Endothelial cell (in vitro differentiated cells): ENCODE data around the gene ITGAL. TPM values are rescaled to one million over a fixed set of nuclear protein-coding genes. Genes with fewer than 3 reads are reported as not detected.

ENCODE experiments used
- DNase-seq: peaks from one replicate; pipeline ENCODE4 v3.0.0; 2021; ENCODE audit warnings: low spot score
- H3K27ac Mint-ChIP-seq: one replicate; pipeline ENCODE4 v1.8.0; 2021; ENCODE audit warnings: mixed read lengths, inconsistent platforms; ENCODE audit not compliant: unreplicated experiment
- H3K27me3 Mint-ChIP-seq: one replicate; pipeline ENCODE4 v1.8.0; 2021; ENCODE audit warnings: mild to moderate bottlenecking, moderate library complexity, mixed read lengths, inconsistent platforms; ENCODE audit not compliant: unreplicated experiment
- H3K36me3 Mint-ChIP-seq: one replicate; pipeline ENCODE4 v1.8.0; 2021; ENCODE audit warnings: mild to moderate bottlenecking, low read depth, mixed read lengths, inconsistent platforms; ENCODE audit not compliant: unreplicated experiment
- H3K4me1 Mint-ChIP-seq: one replicate; pipeline ENCODE4 v1.8.0; 2021; ENCODE audit warnings: mild to moderate bottlenecking, mixed read lengths, inconsistent platforms; ENCODE audit not compliant: unreplicated experiment
- H3K4me3 Mint-ChIP-seq: one replicate; pipeline ENCODE4 v1.8.0; 2021; ENCODE audit warnings: mild to moderate bottlenecking, mixed read lengths, inconsistent platforms; ENCODE audit not compliant: unreplicated experiment
- H3K9me3 Mint-ChIP-seq: one replicate; pipeline ENCODE4 v1.8.0; 2021; ENCODE audit warnings: mixed read lengths, inconsistent platforms; ENCODE audit not compliant: unreplicated experiment
- CTCF ChIP-seq: fragments of 200-600 bp; sonication (generic); IDR thresholded peaks from one replicate; pipeline ENCODE4 v1.5.0; 2021; ENCODE audit warnings: antibody characterized with exemption; ENCODE audit not compliant: unreplicated experiment
- total RNA-seq: library from RNA; stranded (reverse); fragmentation: NEBNext Ultra II Directional; extraction: Animal tissue kit (Norgen Biotek cat#: 25700); gene quantifications from one replicate; pipeline ENCODE4 v1.2.1, GENCODE V29; 2021; ENCODE audit not compliant: unreplicated experiment

ITGAL gene
- total RNA-seq, 1 donor from 2014 or later, result not detected

GRCh38 chr16:30430428-30430970 lies 42.0 kb upstream of the ITGAL start:
- TF ChIP-seq CTCF, result no peak
- Mint-ChIP-seq H3K27me3 (peaks cover 12% of the 10 kb centered on the region), H3K27ac (no peak overlapping the region), H3K4me3 (no peak overlapping the region), H3K4me1 (peaks cover 21% of the 10 kb centered on the region), H3K36me3 (peaks cover 12% of the 10 kb centered on the region), H3K9me3 (no peaks in the 10 kb centered on the region)
- DNase-seq, result no peak

GRCh38 chr16:30434852-30435251 lies 37.7 kb upstream of the ITGAL start:
- peaks cover 8% of the 10 kb centered on the region for H3K27me3 Mint-ChIP-seq
- H3K4me3 Mint-ChIP-seq, result no peak overlapping the region
- DNase-seq, result no peak
- H3K36me3 Mint-ChIP-seq, result no peaks in the 10 kb centered on the region
- H3K27ac Mint-ChIP-seq, result no peak overlapping the region
- H3K9me3 Mint-ChIP-seq, result no peaks in the 10 kb centered on the region
- no peak for TF ChIP-seq CTCF
- H3K4me1 Mint-ChIP-seq, result no peaks in the 10 kb centered on the region

- H3K36me3 Mint-ChIP-seq, result no peaks in the 10 kb centered on the region
- no peak for DNase-seq
- no peaks in the 10 kb centered on the region for H3K4me1 Mint-ChIP-seq
- H3K27ac Mint-ChIP-seq, result no peak overlapping the region
- peaks cover 7% of the 10 kb centered on the region for H3K27me3 Mint-ChIP-seq
- TF ChIP-seq CTCF, result no peak
- H3K4me3 Mint-ChIP-seq, result no peak overlapping the region
- no peaks in the 10 kb centered on the region for H3K9me3 Mint-ChIP-seq
Measured at GRCh38 chr16:30437511-30438046, 35.0 kb upstream of the ITGAL start.

GRCh38 chr16:30438835-30439234 lies 33.7 kb upstream of the ITGAL start:
- no peaks in the 10 kb centered on the region for H3K9me3 Mint-ChIP-seq
- H3K27ac Mint-ChIP-seq, result no peak overlapping the region
- H3K27me3 Mint-ChIP-seq, result peaks cover 5% of the 10 kb centered on the region
- TF ChIP-seq CTCF, result no peak
- peaks cover 3% of the 10 kb centered on the region for H3K4me1 Mint-ChIP-seq
- no peak for DNase-seq
- H3K36me3 Mint-ChIP-seq, result peaks cover 2% of the 10 kb centered on the region
- no peak overlapping the region for H3K4me3 Mint-ChIP-seq

GRCh38 chr16:30439720-30440348 lies 32.7 kb upstream of the ITGAL start:
- no peaks in the 10 kb centered on the region for H3K9me3 Mint-ChIP-seq
- peaks cover 2% of the 10 kb centered on the region for H3K27me3 Mint-ChIP-seq
- peaks cover 8% of the 10 kb centered on the region for H3K36me3 Mint-ChIP-seq
- no peak for DNase-seq
- TF ChIP-seq CTCF, result no peak
- no peak overlapping the region for H3K4me3 Mint-ChIP-seq
- H3K4me1 Mint-ChIP-seq, result peaks cover 10% of the 10 kb centered on the region
- H3K27ac Mint-ChIP-seq, result no peak overlapping the region
